Measurements from ENCODE around the gene RPRM.
"Not testable (repeated sequence)": the region's sequence is repeated elsewhere in the genome, so short reads cannot be mapped to it uniquely, and the experiment has no call there.

RPRM gene

DNA sequence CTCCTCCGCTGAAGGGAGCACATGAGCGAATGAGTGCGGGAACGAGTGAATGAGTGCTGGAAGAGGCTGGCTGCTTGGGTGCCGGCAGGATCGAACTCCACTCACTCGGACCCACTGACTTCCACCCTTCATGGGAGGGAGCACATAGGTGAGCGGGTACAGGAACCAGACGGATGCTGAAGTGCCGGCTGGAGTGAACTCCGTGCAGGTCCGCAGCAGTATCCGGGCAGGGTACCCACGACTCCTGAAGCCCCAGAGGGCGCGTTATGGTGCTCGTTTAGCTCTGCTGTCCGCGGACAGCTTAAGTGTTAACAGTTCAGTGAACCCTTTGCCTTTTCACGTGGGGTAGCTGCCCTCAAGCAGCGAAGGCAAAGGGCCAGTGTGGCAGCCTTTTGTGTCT is 23.2 kb downstream of the RPRM start:
- no peak for DNase-seq

DNA sequence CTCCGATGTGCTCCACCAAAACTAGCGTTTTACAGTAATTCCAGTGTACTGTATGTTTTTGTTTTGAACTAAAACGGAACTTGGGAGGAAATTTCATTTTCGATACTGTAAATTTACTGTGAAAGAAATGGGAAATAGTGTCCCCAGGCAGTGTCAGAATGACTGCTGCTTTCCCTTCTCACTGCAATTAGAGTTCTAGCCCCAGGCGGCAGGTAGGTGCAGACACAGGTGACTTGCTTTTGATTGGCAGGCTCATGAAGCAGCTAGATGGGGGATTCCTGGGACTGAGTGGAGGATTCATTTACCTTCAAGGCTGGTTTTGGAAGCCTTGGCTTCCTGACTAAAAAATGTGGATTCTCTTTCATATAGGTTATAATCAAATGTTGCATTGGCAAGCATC is 27.0 kb downstream of the RPRM start:
- no peak for DNase-seq

DNA sequence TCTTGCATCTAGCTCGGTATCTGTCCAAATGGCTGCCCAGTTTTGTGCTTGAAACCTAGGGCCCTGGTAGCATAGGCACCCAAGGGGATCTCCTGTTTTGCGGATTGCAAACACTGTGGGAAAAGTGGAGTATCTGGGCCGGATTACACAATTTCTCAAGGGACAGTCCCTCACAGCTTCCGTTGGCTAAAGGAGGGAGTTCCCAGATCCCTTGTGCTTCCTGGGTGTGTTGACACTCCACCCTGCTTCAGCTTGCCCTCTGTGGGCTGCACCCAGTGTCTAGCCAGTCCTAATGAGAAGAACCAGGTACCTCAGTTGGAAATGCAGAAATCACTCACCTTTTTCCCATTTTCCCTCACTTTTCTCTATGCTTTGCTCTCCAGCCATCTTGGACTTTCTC is 35.5 kb downstream of the RPRM start:
- no peak for DNase-seq

DNA sequence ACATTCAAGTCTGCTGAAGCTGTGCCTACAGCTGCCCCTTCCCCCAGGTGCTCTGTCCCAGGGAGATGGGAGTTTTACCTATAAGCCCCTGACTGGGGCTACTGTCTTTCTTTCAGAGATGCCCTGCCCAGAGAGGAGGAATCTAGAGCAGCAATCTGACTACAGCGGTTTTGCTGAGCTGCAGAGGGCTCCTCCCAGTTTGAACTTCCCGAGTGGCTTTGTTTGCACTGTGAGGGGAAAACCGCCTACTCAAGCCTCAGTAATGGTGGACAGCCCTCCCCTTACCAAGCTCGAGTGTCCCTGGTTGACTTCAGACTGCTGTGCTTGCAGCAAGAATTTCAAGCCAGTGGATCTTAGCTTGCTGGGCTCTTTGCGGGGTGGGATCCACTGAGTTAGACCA is 35.9 kb downstream of the RPRM start:
- DNase-seq = not testable (repeated sequence)

DNA sequence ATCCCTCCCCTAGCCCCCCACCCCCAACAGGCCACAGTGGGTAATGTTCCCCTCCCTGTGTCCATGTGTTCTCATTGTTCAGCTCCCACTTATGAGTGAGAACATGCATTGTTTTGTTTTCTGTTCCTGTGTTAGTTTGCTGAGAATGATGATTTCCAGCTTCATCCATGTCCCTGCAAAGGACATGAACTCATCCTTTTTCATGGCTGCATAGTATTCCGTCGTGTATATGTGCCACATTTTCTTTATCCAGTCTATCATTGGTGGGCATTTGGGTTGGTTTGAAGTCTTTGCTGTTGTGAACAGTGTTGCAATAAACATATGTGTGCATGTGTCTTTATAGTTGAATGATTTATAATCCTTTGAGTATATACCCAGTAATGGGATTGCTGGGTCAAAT is 38.5 kb downstream of the RPRM start:
- not testable (repeated sequence) for DNase-seq

DNA sequence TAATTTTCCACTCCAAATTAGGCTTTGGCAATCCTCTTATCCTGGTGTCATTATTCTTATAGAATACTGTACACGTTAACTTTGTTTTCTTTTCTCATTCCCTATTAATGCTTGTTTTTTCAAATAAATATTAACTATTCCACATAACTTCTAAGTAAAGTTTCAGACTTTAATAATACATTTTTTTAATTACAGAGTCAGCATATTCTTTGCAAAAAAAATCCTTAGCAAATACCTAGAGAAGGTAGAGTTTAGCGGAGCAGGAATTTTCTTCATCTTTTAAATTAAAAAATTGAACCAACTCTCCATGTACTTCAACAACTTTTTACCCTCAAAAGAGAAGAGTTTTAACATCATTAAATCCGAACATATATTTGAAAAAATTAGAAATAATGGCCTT is 45.2 kb downstream of the RPRM start:
- DNase-seq = no peak

DNA sequence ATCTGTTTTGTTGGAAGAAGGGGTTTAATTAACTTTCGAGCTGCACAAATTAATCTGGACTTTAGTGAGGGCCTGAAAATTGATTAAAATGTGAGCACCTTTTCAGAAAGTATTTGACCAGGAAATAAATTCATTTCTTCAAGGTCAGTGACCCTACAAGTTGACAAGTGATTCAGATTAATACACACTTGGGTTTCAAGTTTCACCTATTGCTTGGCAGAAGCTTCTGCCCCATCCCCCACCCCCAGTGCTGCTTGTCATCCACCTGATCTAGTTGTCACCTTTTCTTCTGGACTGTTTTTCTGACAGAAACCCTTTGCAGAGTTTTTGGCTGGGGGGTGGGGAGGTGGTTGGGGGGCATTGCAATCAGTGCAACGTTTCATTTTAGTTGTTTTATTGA is 46.2 kb downstream of the RPRM start:
- DNase-seq = no peak

DNA sequence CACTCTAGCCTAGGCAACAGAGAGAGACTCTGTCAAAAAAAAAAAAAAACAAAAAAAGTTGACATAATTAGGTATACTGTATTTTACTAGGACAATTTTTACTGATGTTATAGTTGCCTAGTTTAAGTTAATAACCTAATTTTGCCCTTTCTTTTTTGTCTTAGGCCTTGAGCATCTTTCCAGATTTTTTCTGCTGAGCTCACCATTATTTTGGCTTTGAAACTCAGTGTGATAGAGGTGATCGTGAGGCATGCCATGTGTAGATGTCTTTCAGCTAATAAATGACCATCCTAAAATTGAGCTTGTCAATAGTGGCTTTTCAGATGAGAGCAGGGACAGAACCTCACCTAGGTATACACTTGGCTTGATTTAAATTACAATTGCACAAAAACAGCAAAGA is 47.4 kb downstream of the RPRM start:
- DNase-seq = no peak
